GM19395 (cell line): Measurements from ENCODE around the gene PILRB.
"Not testable (repeated sequence)": the region's sequence is repeated elsewhere in the genome, so short reads cannot be mapped to it uniquely, and the experiment has no call there.

Experiments used
- ATAC-seq: cut with Tn5 transposase; IDR thresholded peaks from one replicate; pipeline ENCODE4 v1.9.1; 2021; ENCODE audit warnings: mild to moderate bottlenecking, moderate library complexity; ENCODE audit not compliant: unreplicated experiment

Gene PILRB

GRCh38 chr7:100373870-100374598 lies 16.1 kb downstream of the PILRB start:
- ATAC-seq: not testable (repeated sequence)

- ATAC-seq: no peak
These were observed 16.7 kb downstream of the PILRB start for GRCh38 chr7:100374601-100375000.

- no peak for ATAC-seq
These were observed 18.1 kb downstream of the PILRB start for GRCh38 chr7:100376066-100376465.

- no peak for ATAC-seq
These were observed 20.3 kb downstream of the PILRB start for GRCh38 chr7:100378114-100378755.

- no peak for ATAC-seq
These were observed 22.3 kb downstream of the PILRB start for GRCh38 chr7:100380196-100380595.

- ATAC-seq: not testable (repeated sequence)
These were observed 23.8 kb downstream of the PILRB start for GRCh38 chr7:100381531-100382233.

- not testable (repeated sequence) for ATAC-seq
These were observed 24.4 kb downstream of the PILRB start for GRCh38 chr7:100382234-100382853.

- ATAC-seq: no peak
These were observed 26.8 kb downstream of the PILRB start for GRCh38 chr7:100384628-100385294.

GRCh38 chr7:100386940-100387339 lies 29.0 kb downstream of the PILRB start:
- no peak for ATAC-seq

GRCh38 chr7:100387695-100388094 lies 29.8 kb downstream of the PILRB start:
- no peak for ATAC-seq

GRCh38 chr7:100389437-100390088 lies 31.6 kb downstream of the PILRB start:
- ATAC-seq: no peak

- ATAC-seq: no peak
These were observed 32.5 kb downstream of the PILRB start for GRCh38 chr7:100390286-100391009.

- ATAC-seq: no peak
These were observed 35.5 kb downstream of the PILRB start for GRCh38 chr7:100393233-100393905.

GRCh38 chr7:100394077-100394476 lies 36.2 kb downstream of the PILRB start:
- ATAC-seq: no peak

- ATAC-seq: peak; percentile 86
These were observed 38.6 kb downstream of the PILRB start for GRCh38 chr7:100396421-100396982.

GRCh38 chr7:100397315-100398081 lies 39.6 kb downstream of the PILRB start:
- ATAC-seq: no peak

- no peak for ATAC-seq
These were observed 40.3 kb downstream of the PILRB start for GRCh38 chr7:100398239-100398638.

- ATAC-seq: no peak
These were observed 42.1 kb downstream of the PILRB start for GRCh38 chr7:100400041-100400440.
